WTC11 (cell line): ENCODE results near the gene KRTAP10-9. TPM values are rescaled to one million over a fixed set of nuclear protein-coding genes. Genes with fewer than 3 reads are reported as not detected.

Experiments used
- ATAC-seq: fragments of 200-7000 bp; cut with Tn5 transposase; 2 replicates; pipeline ENCODE4 v1.10.0; 2021; ENCODE audit warnings: mild to moderate bottlenecking, moderate library complexity
- CTCF ChIA-PET: fragments of 300-600 bp; sonication (Branson Sonifier 250); formaldehyde crosslinking; loops from one replicate; lab custom pipeline; 2021; ENCODE audit warnings: antibody characterized with exemption; lab: Charles Lee
- POLR2A ChIA-PET: fragments of 350-600 bp; sonication (Branson Sonifier 250); formaldehyde crosslinking; loops from one replicate; lab custom pipeline; 2021; ENCODE audit warnings: antibody characterized with exemption; lab: Charles Lee
- DNase-seq: peaks from one replicate; pipeline ENCODE4 v3.0.0; 2021; ENCODE audit warnings: low spot score
- H3K27ac Mint-ChIP-seq: 2 replicates; pipeline ENCODE4 v1.8.0; 2021; ENCODE audit warnings: mixed read lengths
- H3K27me3 Mint-ChIP-seq: 2 replicates; pipeline ENCODE4 v1.8.0; 2021; ENCODE audit warnings: low read depth, mild to moderate bottlenecking, moderate library complexity, mixed read lengths
- H3K36me3 Mint-ChIP-seq: 2 replicates; pipeline ENCODE4 v1.8.0; 2021; ENCODE audit warnings: mixed read lengths
- H3K4me1 Mint-ChIP-seq: 2 replicates; pipeline ENCODE4 v1.8.0; 2022; ENCODE audit warnings: mixed read lengths
- H3K4me3 Mint-ChIP-seq: 2 replicates; pipeline ENCODE4 v1.8.0; 2021; ENCODE audit warnings: mild to moderate bottlenecking, moderate library complexity, mixed read lengths
- H3K9me3 Mint-ChIP-seq: 2 replicates; pipeline ENCODE4 v1.8.0; 2021; ENCODE audit warnings: mixed read lengths
- ARID4B ChIP-seq: sonication (generic); formaldehyde crosslinking; IDR thresholded peaks from 2 replicates; pipeline ENCODE4 v1.8.0; 2023; ENCODE audit warnings: missing genetic modification reagents, mild to moderate bottlenecking, borderline replicate concordance
- ATF3 ChIP-seq: sonication (generic); formaldehyde crosslinking; conservative IDR thresholded peaks from 2 replicates; pipeline ENCODE4 v1.8.1; 2022; ENCODE audit warnings: mild to moderate bottlenecking, missing genetic modification reagents
- CDX4 ChIP-seq: fragments of 250-450 bp; sonication (Bioruptor Pico); IDR thresholded peaks from 2 replicates; pipeline ENCODE4 v1.9.0; 2021; ENCODE audit warnings: moderate library complexity, mild to moderate bottlenecking, inconsistent platforms, borderline replicate concordance
- E2F1 ChIP-seq: sonication (generic); formaldehyde crosslinking; IDR thresholded peaks from 2 replicates; pipeline ENCODE4 v1.8.0; 2022; ENCODE audit warnings: mild to moderate bottlenecking, missing genetic modification reagents
- ESRRA ChIP-seq: sonication (generic); formaldehyde crosslinking; IDR thresholded peaks from 2 replicates; pipeline ENCODE4 v1.8.1; 2022; ENCODE audit warnings: mild to moderate bottlenecking, missing genetic modification reagents, borderline replicate concordance
- ETV6 ChIP-seq: sonication (generic); formaldehyde crosslinking; IDR thresholded peaks from 2 replicates; pipeline ENCODE4 v1.8.1; 2022; ENCODE audit warnings: mild to moderate bottlenecking, missing genetic modification reagents
- GRHL2 ChIP-seq: fragments of 250-450 bp; sonication (Bioruptor Pico); IDR thresholded peaks from 2 replicates; pipeline ENCODE4 v1.8.0; 2022; ENCODE audit warnings: mild to moderate bottlenecking, moderate library complexity; ENCODE audit not compliant: insufficient replicate concordance, severe bottlenecking
- GTF2I ChIP-seq: fragments of 250-450 bp; sonication (Bioruptor Pico); conservative IDR thresholded peaks from 2 replicates; pipeline ENCODE4 v1.4.0; 2021; ENCODE audit warnings: mild to moderate bottlenecking
- MYBL2 ChIP-seq: sonication (generic); formaldehyde crosslinking; IDR thresholded peaks from 2 replicates; pipeline ENCODE4 v1.8.1; 2023; ENCODE audit warnings: mild to moderate bottlenecking, moderate library complexity, missing genetic modification reagents
- NFYB ChIP-seq: sonication (generic); formaldehyde crosslinking; conservative IDR thresholded peaks from 2 replicates; pipeline ENCODE4 v1.8.0; 2022; ENCODE audit warnings: low read depth, missing genetic modification reagents
- PREB ChIP-seq: sonication (generic); formaldehyde crosslinking; IDR thresholded peaks from 2 replicates; pipeline ENCODE4 v1.8.1; 2022; ENCODE audit warnings: mild to moderate bottlenecking, missing genetic modification reagents, moderate library complexity, borderline replicate concordance
- SP1 ChIP-seq: sonication (generic); formaldehyde crosslinking; conservative IDR thresholded peaks from 2 replicates; pipeline ENCODE4 v1.8.1; 2022; ENCODE audit warnings: missing genetic modification reagents
- TCF7 ChIP-seq: sonication (generic); formaldehyde crosslinking; IDR thresholded peaks from 2 replicates; pipeline ENCODE4 v1.8.0; 2022; ENCODE audit warnings: mild to moderate bottlenecking, low read depth, missing genetic modification reagents, moderate library complexity
- TEAD4 ChIP-seq: sonication (generic); formaldehyde crosslinking; IDR thresholded peaks from 2 replicates; pipeline ENCODE4 v1.8.0; 2022; ENCODE audit warnings: mild to moderate bottlenecking, missing genetic modification reagents
- ZBTB21 ChIP-seq: sonication (generic); formaldehyde crosslinking; IDR thresholded peaks from 2 replicates; pipeline ENCODE4 v1.8.1; 2023; ENCODE audit warnings: mild to moderate bottlenecking, missing genetic modification reagents, borderline replicate concordance
- ZNF317 ChIP-seq: sonication (generic); formaldehyde crosslinking; IDR thresholded peaks from 2 replicates; pipeline ENCODE4 v1.8.1; 2023; ENCODE audit warnings: low read depth, mild to moderate bottlenecking, moderate library complexity, missing genetic modification reagents, borderline replicate concordance
- ZNF671 ChIP-seq: fragments of 250-450 bp; sonication (Bioruptor Pico); IDR thresholded peaks from 2 replicates; pipeline ENCODE4 v1.8.0; 2021; ENCODE audit warnings: mild to moderate bottlenecking
- total RNA-seq: library from RNA; stranded (reverse); gene quantifications from 3 replicates; pipeline ENCODE4 v1.2.3, GENCODE V29; 2021
- TF ChIP-seq, protein P1 (sequence below): sonication (generic); formaldehyde crosslinking; IDR thresholded peaks from 2 replicates; pipeline ENCODE4 v1.8.1; 2023; ENCODE audit warnings: mild to moderate bottlenecking, missing genetic modification reagents, moderate library complexity
- TF ChIP-seq, protein P2 (sequence below): sonication (generic); formaldehyde crosslinking; IDR thresholded peaks from 2 replicates; pipeline ENCODE4 v1.8.0; 2023; ENCODE audit warnings: mild to moderate bottlenecking, missing genetic modification reagents
- TF ChIP-seq, protein P3 (sequence below): fragments of 250-450 bp; sonication (Bioruptor Pico); conservative IDR thresholded peaks from 2 replicates; pipeline ENCODE4 v1.9.0; 2021; ENCODE audit warnings: mild to moderate bottlenecking
- TF ChIP-seq, protein P4 (sequence below): sonication (generic); formaldehyde crosslinking; IDR thresholded peaks from 2 replicates; pipeline ENCODE4 v1.8.0; 2023; ENCODE audit warnings: missing genetic modification reagents

Gene KRTAP10-9
- total RNA-seq, 1 experiment from 2014 or later: not detected

DNA sequence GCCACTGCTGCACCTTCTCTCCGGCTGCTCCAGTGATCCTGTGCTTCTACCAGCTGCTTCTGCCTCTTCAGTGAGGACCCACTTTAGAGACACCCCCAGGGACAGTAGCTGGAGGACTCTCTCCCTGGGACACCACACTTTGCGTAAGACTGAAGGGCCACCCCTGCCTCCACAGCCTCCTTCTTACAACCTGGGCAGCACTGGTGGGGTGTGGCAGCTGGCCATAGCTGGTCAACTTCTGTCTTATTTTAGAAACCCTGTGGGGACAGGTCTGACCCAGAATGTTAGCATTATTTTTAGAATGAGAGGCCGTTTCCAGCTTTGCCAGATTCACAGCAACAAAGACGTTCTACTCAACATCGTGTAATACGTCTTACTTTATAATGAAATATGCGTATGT, 1.1 kb upstream of the KRTAP10-9 start:
- peaks cover 5% of the 10 kb centered on the region; the same call in 1 of the 2 replicates for H3K27me3 Mint-ChIP-seq
- POLR2A ChIA-PET: no interaction called here
- no peaks in the 10 kb centered on the region for H3K4me1 Mint-ChIP-seq
- CTCF ChIA-PET: interaction anchor here (1.2 kb wide), 1 partner anchor 115 kb away, joined by 3 read pairs; no protein-coding TSS in a partner anchor
- no peak overlapping the region for H3K27ac Mint-ChIP-seq
- TF ChIP-seq ETV6 (no peak), TEAD4 (CRISPR knock-in tag) (no peak), NFYB (CRISPR knock-in tag) (no peak), SP1 (no peak), TCF7 (CRISPR knock-in tag) (no peak), ESRRA (CRISPR knock-in tag) (no peak), CDX4 (CRISPR knock-in tag) (no peak), ATF3 (CRISPR knock-in tag) (no peak), GTF2I (no peak)
- TF ChIP-seq, protein P1, sequence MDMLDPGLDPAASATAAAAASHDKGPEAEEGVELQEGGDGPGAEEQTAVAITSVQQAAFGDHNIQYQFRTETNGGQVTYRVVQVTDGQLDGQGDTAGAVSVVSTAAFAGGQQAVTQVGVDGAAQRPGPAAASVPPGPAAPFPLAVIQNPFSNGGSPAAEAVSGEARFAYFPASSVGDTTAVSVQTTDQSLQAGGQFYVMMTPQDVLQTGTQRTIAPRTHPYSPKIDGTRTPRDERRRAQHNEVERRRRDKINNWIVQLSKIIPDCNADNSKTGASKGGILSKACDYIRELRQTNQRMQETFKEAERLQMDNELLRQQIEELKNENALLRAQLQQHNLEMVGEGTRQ (CRISPR knock-in tag): no peak
- TF ChIP-seq, protein P2, sequence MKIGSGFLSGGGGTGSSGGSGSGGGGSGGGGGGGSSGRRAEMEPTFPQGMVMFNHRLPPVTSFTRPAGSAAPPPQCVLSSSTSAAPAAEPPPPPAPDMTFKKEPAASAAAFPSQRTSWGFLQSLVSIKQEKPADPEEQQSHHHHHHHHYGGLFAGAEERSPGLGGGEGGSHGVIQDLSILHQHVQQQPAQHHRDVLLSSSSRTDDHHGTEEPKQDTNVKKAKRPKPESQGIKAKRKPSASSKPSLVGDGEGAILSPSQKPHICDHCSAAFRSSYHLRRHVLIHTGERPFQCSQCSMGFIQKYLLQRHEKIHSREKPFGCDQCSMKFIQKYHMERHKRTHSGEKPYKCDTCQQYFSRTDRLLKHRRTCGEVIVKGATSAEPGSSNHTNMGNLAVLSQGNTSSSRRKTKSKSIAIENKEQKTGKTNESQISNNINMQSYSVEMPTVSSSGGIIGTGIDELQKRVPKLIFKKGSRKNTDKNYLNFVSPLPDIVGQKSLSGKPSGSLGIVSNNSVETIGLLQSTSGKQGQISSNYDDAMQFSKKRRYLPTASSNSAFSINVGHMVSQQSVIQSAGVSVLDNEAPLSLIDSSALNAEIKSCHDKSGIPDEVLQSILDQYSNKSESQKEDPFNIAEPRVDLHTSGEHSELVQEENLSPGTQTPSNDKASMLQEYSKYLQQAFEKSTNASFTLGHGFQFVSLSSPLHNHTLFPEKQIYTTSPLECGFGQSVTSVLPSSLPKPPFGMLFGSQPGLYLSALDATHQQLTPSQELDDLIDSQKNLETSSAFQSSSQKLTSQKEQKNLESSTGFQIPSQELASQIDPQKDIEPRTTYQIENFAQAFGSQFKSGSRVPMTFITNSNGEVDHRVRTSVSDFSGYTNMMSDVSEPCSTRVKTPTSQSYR: no peak
- peaks cover 31% of the 10 kb centered on the region for H3K36me3 Mint-ChIP-seq
- H3K4me3 Mint-ChIP-seq: no peak overlapping the region
- no peak for DNase-seq
- peaks cover 47% of the 10 kb centered on the region for H3K9me3 Mint-ChIP-seq
- no peak for ATAC-seq

DNA sequence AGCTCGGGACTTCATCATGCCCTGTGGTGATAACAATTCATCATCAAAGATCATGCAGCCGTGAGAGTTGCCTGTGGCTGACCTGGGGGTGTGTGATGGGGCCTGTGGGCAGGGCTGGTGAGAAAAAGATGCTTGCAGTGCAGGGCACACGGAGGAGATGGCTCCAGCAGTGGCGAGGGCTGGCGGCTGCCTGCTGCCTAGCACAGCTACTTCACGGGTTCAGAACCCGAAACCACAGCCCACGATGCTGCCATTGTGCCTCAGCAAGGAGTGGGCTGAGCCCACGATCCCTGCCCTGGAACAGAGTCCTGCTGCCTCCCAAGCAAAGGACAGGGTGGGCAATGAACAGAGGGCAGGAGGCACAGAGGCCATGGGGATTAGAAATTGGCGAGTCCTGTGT, 631 bp upstream of the KRTAP10-9 start:
- POLR2A ChIA-PET: no interaction called here
- H3K27me3 Mint-ChIP-seq: peaks cover 5% of the 10 kb centered on the region; the same call in 1 of the 2 replicates
- DNase-seq: no peak
- no peak overlapping the region for H3K4me3 Mint-ChIP-seq
- H3K9me3 Mint-ChIP-seq: peaks cover 50% of the 10 kb centered on the region
- ATAC-seq: no peak
- no peak overlapping the region; the same call in 1 of the 2 replicates for H3K27ac Mint-ChIP-seq
- peaks cover 3% of the 10 kb centered on the region; the same call in 1 of the 2 replicates for H3K4me1 Mint-ChIP-seq
- CTCF ChIA-PET: interaction anchor here (0.8 to 1.2 kb wide), 2 partner anchors 8 to 116 kb away, joined by 3 to 5 read pairs; no protein-coding TSS in a partner anchor
- H3K36me3 Mint-ChIP-seq: peaks cover 34% of the 10 kb centered on the region
- TF ChIP-seq E2F1 (CRISPR knock-in tag) (no peak), ZNF317 (CRISPR knock-in tag) (no peak), ZNF671 (CRISPR knock-in tag) (no peak), GRHL2 (no peak), PREB (CRISPR knock-in tag) (no peak), ZBTB21 (CRISPR knock-in tag) (no peak), ARID4B (no peak), MYBL2 (no peak)
- TF ChIP-seq, protein P3, sequence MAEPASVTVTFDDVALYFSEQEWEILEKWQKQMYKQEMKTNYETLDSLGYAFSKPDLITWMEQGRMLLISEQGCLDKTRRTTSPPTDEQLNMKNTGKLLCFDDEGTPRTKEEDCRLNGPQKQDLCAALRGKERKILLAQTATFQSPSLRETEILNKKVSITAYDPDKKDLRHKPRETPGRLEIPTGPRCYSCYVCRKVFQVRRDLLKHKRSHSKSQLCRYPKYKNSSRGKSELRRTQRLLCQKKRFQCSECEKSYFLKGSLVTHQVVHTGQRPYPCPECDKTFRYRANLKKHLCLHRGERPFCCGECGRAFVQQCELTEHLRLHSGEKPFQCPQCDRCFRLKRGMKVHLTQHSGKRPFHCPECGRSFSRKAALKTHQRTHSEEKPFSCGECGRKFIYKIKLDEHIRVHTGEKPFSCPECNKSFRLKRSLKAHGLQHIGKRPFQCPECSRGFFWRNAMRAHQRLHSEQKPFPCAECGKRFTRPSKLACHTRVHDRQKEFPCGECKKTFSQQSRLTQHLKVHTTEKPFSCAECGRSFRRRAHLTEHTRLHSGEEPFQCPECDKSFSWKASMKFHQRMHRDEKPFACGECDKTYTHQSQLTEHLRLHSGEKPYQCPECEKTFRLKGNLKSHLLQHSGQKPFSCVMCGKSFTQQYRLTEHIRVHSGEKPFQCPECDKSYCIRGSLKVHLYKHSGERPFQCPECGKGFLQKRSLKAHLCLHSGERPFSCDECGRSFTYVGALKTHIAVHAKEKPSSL: no peak
- TF ChIP-seq, protein P4, sequence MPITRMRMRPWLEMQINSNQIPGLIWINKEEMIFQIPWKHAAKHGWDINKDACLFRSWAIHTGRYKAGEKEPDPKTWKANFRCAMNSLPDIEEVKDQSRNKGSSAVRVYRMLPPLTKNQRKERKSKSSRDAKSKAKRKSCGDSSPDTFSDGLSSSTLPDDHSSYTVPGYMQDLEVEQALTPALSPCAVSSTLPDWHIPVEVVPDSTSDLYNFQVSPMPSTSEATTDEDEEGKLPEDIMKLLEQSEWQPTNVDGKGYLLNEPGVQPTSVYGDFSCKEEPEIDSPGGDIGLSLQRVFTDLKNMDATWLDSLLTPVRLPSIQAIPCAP (CRISPR knock-in tag): no peak
